CD4-positive, alpha-beta T cell treated with Interleukin-17A for 4 hours (primary cell): Measurements from ENCODE around the gene GKAP1.
"Not testable (repeated sequence)": the region's sequence is repeated elsewhere in the genome, so short reads cannot be mapped to it uniquely, and the experiment has no call there.

Experiments
- DNase-seq: peaks from one replicate; pipeline ENCODE4 v3.0.0-alpha.2; 2020; ENCODE audit warnings: mixed read lengths

The GKAP1 gene

GRCh38 chr9:83728591-83729368 lies 88.8 kb downstream of the GKAP1 start:
- not testable (repeated sequence) for DNase-seq

- DNase-seq, result no peak
Measured at GRCh38 chr9:83724436-83724835, 93.1 kb downstream of the GKAP1 start.

GRCh38 chr9:83722726-83723495 lies 94.7 kb downstream of the GKAP1 start:
- no peak for DNase-seq

DNA sequence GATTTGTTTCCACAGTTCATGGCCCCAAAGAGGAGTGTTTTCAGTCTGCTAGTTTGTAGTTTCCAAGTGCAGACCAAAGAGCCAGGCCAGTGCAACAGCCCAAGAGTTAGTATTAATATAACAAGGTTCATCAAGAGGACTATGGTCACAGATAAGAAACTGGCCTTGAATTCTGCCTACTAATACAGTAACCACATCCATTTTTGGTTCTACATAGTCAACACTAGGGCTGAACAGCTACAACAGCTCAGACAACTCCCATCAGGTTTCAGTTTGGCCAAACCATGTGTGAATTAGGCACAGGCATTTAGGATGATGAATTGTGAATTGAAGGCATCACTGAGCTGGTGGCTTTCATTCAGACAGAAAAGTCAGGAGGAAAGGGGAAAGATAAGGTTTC lies 96.1 kb downstream of the GKAP1 start:
- no peak for DNase-seq

DNA sequence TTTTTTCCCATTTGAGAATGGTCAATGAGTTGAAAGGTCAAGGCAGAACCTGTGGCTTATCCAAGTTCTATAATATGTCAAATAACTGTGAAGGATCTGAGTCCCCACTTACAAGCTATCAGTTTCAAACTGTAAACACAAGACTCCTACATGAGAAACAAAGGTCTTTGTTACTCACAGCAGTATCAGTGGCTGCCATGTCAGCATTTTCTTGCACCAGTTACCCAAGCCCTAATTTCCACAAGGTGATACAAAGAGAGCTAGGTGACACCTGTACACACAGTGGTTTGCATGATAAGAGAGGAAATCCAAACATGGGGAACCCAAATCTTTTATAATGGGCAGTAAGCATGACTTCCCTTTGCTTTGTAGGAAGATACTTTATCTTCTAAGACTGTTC lies 101.8 kb downstream of the GKAP1 start:
- no peak for DNase-seq

GRCh38 chr9:83715221-83715620 lies 102.3 kb downstream of the GKAP1 start:
- no peak for DNase-seq

- peak; percentile 4 for DNase-seq
Measured at GRCh38 chr9:83714329-83714728, 103.2 kb downstream of the GKAP1 start.

- DNase-seq, result peak; percentile 72
Measured at GRCh38 chr9:83708515-83709158, 108.9 kb downstream of the GKAP1 start.

DNA sequence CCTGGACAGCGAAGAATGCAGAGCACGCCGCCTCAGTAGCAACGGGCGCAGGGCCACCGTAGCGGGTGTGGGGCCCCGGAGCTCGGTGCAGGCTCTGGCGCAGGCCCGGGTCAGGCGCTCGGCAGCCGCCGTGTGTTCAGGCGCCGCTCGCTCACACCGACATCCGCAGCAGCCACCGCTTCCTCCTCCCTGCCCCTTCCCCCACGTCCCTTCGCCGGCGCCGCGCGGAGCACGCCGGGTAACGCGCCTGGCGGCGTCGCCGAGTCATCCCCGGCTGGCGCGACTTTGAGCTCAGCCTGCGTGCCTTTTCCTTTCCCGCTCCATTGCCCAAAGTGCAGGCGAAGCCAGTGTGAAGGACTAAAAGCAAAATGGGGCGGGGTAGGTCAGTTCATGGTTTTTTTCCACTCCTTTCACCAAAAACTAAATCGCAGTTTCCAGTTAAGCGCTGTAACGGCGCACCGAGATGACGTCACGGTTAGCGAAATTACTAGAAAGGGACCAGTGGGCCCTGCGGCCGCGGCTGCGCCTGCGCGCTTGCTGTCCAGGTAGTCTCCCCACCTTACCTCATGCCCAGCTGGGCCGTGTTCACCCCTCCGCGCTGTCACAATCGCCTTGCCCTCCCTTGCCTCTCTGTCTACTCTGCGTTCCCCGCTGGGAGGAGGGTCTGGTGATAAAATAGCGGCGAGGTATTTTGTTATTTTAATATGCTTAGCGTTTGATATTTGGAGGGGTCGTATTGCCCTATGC lies 109.6 kb downstream of the GKAP1 start, which contains the start of gene UBQLN1:
Gene UBQLN1 (minus strand): TSS at position 191 of the 747 bp plus-strand sequence. CDS start 279 bp downstream, outside the sequence.
- DNase-seq, result peak; percentile 93

- no peak for DNase-seq
Measured at GRCh38 chr9:83707518-83707767, 110.1 kb downstream of the GKAP1 start.

GRCh38 chr9:83706676-83707517 lies 110.7 kb downstream of the GKAP1 start:
- peak; percentile 58 for DNase-seq

GRCh38 chr9:83705219-83705651 lies 112.3 kb downstream of the GKAP1 start:
- DNase-seq, result not testable (repeated sequence)

DNA sequence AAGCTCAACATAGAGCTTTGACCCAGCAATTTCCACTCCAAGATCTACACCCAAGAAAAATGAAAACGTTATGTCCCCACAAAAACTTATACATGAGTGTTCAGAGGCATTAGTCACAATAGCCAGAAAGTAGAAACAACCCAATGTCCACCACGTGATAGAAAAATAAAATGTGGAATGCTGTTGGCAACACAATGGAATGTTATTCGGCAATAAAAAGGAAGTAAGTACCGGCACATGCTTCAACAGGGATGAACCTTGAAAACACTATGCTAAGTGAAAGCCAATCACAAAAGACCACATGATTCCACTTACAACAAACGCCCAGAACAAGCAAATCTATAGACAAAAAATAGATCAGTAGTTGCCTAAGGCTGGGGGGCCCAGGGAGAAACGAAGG lies 115.8 kb downstream of the GKAP1 start:
- no peak for DNase-seq

GRCh38 chr9:83701286-83701685 lies 116.3 kb downstream of the GKAP1 start:
- DNase-seq, result no peak

DNA sequence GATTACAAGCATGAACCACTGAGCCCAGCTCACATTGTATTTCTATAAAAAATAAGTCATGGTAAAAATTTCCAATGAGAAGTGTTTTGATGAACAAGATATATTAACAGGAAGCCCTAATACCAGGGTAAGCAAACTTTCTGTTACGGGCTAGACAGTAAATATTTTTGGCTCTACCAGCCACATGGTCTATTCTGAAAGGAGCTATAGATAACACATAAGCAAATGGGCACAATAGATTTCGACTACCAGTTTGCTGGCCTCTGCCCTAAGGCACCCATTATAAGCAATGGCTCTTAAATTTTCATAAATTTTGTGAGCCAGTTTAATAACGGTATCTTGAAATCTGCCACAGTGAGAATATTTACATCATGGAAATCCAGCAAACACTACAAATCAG lies 118.0 kb downstream of the GKAP1 start:
- DNase-seq, result no peak

DNA sequence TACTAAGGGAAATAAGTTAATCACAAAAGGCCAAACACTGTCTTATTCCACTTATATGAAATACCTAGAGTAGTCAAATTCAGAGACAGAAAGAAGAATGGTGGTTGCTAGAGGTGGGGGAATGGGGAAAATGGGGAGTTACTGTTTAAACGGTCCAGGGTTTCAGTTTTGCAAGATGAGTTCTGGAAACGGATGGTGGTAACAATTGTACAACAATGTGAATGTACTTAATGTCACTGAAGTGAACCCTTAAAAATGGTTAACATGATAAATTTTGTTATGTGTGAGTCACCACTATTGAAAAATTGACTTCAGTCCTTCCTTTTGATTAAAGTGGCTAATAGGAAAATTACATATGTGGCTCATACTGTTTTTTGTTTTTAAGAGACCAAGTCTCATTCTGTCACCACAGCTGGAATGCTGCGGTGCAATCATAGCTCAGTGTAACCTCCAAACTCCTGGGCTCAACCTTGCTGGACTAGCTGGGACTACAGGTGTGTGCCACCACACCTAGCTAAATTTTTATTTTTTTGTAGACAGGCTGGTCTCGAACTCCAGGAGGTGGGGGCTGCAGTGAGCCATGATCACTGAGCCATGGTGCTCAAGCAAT lies 118.5 kb downstream of the GKAP1 start:
- no peak for DNase-seq

- DNase-seq, result no peak
Measured at GRCh38 chr9:83691492-83691891, 126.1 kb downstream of the GKAP1 start.
